SK-N-SH (cell line): ENCODE measurements around the gene RBM20. TPM values are rescaled to one million over a fixed set of nuclear protein-coding genes. Genes with fewer than 3 reads are reported as not detected.

Experiments
- CTCF ChIA-PET: fragments of 300-600, 350-600 bp; formaldehyde crosslinking; extraction: SDS; loops from one replicate; lab custom pipeline; 2021; lab: Yijun Ruan, JAX
- POLR2A ChIA-PET: fragments of 350-600 bp; sonication (Branson Sonifier 250); formaldehyde crosslinking; extraction: SDS; loops from one replicate; lab custom pipeline; 2020; ENCODE audit warnings: antibody characterized with exemption, inconsistent platforms; lab: Yijun Ruan, JAX
- DNase-seq: peaks from one replicate; pipeline ENCODE4 v3.0.0; 2012
- H2AFZ ChIP-seq: fragments of 200-600 bp; sonication (generic); 2 replicates; pipeline ENCODE4 v1.8.1; 2016; ENCODE audit warnings: antibody characterized with exemption, mild to moderate bottlenecking, low read depth
- H3F3A ChIP-seq: fragments of 200-600 bp; sonication (generic); replicated peaks from 2 replicates; pipeline ENCODE3; 2016; ENCODE audit warnings: antibody characterized with exemption, mild to moderate bottlenecking; ENCODE audit not compliant: insufficient read depth
- H3K27ac ChIP-seq, 2 experiments: fragments of 200-500 bp in 1 of 2; fragments of 200-600 bp in 1 of 2; sonication (Bioruptor generic) in 1 of 2; sonication (generic), shearing (Covaris generic) in 1 of 2; 2 replicates each; pipeline versions ENCODE4 v1.5.1 to v1.6.1; 2014 to 2016; ENCODE audit warnings: low read depth in 2 of 2, inconsistent platforms in 1 of 2, low read length in 1 of 2, mild to moderate bottlenecking in 1 of 2, mixed read lengths in 1 of 2
- H3K27me3 ChIP-seq: fragments of 200-600 bp; sonication (generic), shearing (Covaris generic); 2 replicates; pipeline ENCODE4 v1.6.1; 2016; ENCODE audit warnings: mixed run types; ENCODE audit not compliant: insufficient read depth
- H3K36me3 ChIP-seq, 2 experiments: fragments of 200-500 bp in 1 of 2; fragments of 200-600 bp in 1 of 2; sonication (Bioruptor generic) in 1 of 2; sonication (generic) in 1 of 2; replicated peaks in 1 of 2; 2 replicates each; pipeline versions ENCODE3 to v1.5.1; 2014 to 2016; ENCODE audit warnings: low read length in 1 of 2, mild to moderate bottlenecking in 1 of 2; ENCODE audit not compliant: insufficient read depth in 2 of 2, control insufficient read depth in 1 of 2
- H3K4me1 ChIP-seq, 2 experiments: fragments of 200-500 bp in 1 of 2; fragments of 200-600 bp in 1 of 2; sonication (Bioruptor generic) in 1 of 2; sonication (generic), shearing (Covaris generic) in 1 of 2; 2 replicates each; pipeline versions ENCODE4 v1.5.1 to v1.6.1; 2014 to 2016; ENCODE audit warnings: low read depth in 1 of 2, low read length in 1 of 2, mixed run types in 1 of 2; ENCODE audit not compliant: insufficient read depth in 2 of 2, control insufficient read depth in 1 of 2
- H3K4me2 ChIP-seq: fragments of 200-600 bp; sonication (generic), shearing (Covaris generic); 2 replicates; pipeline ENCODE4 v1.6.1; 2017; ENCODE audit warnings: mixed run types
- H3K4me3 ChIP-seq, 2 experiments: fragments of 200-500 bp in 1 of 2; fragments of 200-600 bp in 1 of 2; sonication (Bioruptor generic) in 1 of 2; sonication (generic), shearing (Covaris generic) in 1 of 2; 2 replicates each; pipeline versions ENCODE4 v1.5.1 to v1.8.1; 2014 to 2016; ENCODE audit warnings: low read depth in 2 of 2, inconsistent platforms in 1 of 2, low read length in 1 of 2, mild to moderate bottlenecking in 1 of 2, mixed read lengths in 1 of 2, moderate library complexity in 1 of 2
- H3K79me2 ChIP-seq: fragments of 200-600 bp; sonication (generic); 2 replicates; pipeline ENCODE4 v1.8.1; 2017; ENCODE audit warnings: mild to moderate bottlenecking; ENCODE audit not compliant: insufficient read depth
- H3K9ac ChIP-seq: fragments of 200-600 bp; sonication (generic); 2 replicates; pipeline ENCODE4 v1.6.1; 2017; ENCODE audit warnings: mixed run types
- H3K9me2 ChIP-seq: fragments of 200-600 bp; sonication (generic); 2 replicates; pipeline ENCODE4 v1.6.1; 2017; ENCODE audit warnings: mixed run types
- H3K9me3 ChIP-seq: fragments of 200-600 bp; sonication (generic); 2 replicates; pipeline ENCODE4 v1.6.1; 2017; ENCODE audit warnings: mixed run types, mild to moderate bottlenecking, moderate library complexity
- H4K20me1 ChIP-seq: fragments of 200-600 bp; sonication (generic); 2 replicates; pipeline ENCODE4 v1.6.1; 2017; ENCODE audit warnings: mild to moderate bottlenecking, mixed run types; ENCODE audit not compliant: insufficient read depth
- CHD2 ChIP-seq: fragments of 150-350 bp; IDR thresholded peaks from 2 replicates; pipeline ENCODE4 v1.6.1; 2018; ENCODE audit warnings: low read length; ENCODE audit not compliant: partially characterized antibody
- ELF1 ChIP-seq: IDR thresholded peaks from 2 replicates; pipeline ENCODE4 v1.4.0; 2012
- FOXJ3 ChIP-seq: sonication (generic); formaldehyde crosslinking; IDR thresholded peaks from 2 replicates; pipeline ENCODE4 v1.5.1; 2020; ENCODE audit warnings: mild to moderate bottlenecking, missing genetic modification reagents
- FOXM1 ChIP-seq: IDR thresholded peaks from 2 replicates; pipeline ENCODE4 v1.4.0; 2012; ENCODE audit warnings: low read depth, mild to moderate bottlenecking
- GATA2 ChIP-seq: sonication (generic); formaldehyde crosslinking; IDR thresholded peaks from 2 replicates; pipeline ENCODE4 v1.5.0; 2020; ENCODE audit warnings: mild to moderate bottlenecking, missing genetic modification reagents
- JUND ChIP-seq: IDR thresholded peaks from 2 replicates; pipeline ENCODE4 v1.4.0; 2012
- MEF2A ChIP-seq: IDR thresholded peaks from 2 replicates; pipeline ENCODE4 v1.4.0; 2012; ENCODE audit warnings: low read depth, borderline replicate concordance
- NFIC ChIP-seq: IDR thresholded peaks from 2 replicates; pipeline ENCODE4 v1.4.0; 2012; ENCODE audit warnings: borderline replicate concordance
- POLR2AphosphoS5 ChIP-seq: IDR thresholded peaks from 2 replicates; pipeline ENCODE4 v1.6.1; 2012; ENCODE audit warnings: low read depth, low read length
- RAD21 ChIP-seq: IDR thresholded peaks from 2 replicates; pipeline ENCODE4 v1.6.1; 2012; ENCODE audit warnings: mild to moderate bottlenecking, low read length
- RFX5 ChIP-seq: IDR thresholded peaks from 2 replicates; pipeline ENCODE4 v1.6.1; 2012; ENCODE audit warnings: mild to moderate bottlenecking, improper control_type of control experiment, low read length
- RXRA ChIP-seq: IDR thresholded peaks from 2 replicates; pipeline ENCODE4 v1.4.0; 2012; ENCODE audit warnings: low read depth, mild to moderate bottlenecking, borderline replicate concordance
- TEAD4 ChIP-seq: IDR thresholded peaks from 2 replicates; pipeline ENCODE4 v1.4.0; 2012; ENCODE audit warnings: mild to moderate bottlenecking, borderline replicate concordance; ENCODE audit not compliant: insufficient read depth
- WGBS: methylation state at CpG from one replicate; pipeline ENCODE4 v1.1.6; 2017; ENCODE audit warnings: low lambda C conversion rate; 5-methylcytosine and 5-hydroxymethylcytosine counted together
- polyA plus RNA-seq, 3 experiments: library from polyadenylated mRNA; depleted of rRNA; stranded (reverse); fragments of >200 nt; gene quantifications; 2 replicates each; pipeline ENCODE4 v1.2.3, GENCODE V29; 2012
- TF ChIP-seq, protein P1 (sequence below): fragments of 150-350 bp; IDR thresholded peaks from 2 replicates; pipeline ENCODE4 v1.6.1; 2017; ENCODE audit warnings: antibody characterized with exemption, low read length, low read depth, borderline replicate concordance
- TF ChIP-seq, protein P2 (sequence below): IDR thresholded peaks from 2 replicates; pipeline ENCODE4; 2012
- TF ChIP-seq, protein P3 (sequence below): IDR thresholded peaks from 2 replicates; pipeline ENCODE4 v1.4.0; 2012; ENCODE audit warnings: low read depth, borderline replicate concordance
- TF ChIP-seq, protein P4 (sequence below): IDR thresholded peaks from 2 replicates; pipeline ENCODE4 v1.4.0; 2012; ENCODE audit warnings: low read depth, borderline replicate concordance
- TF ChIP-seq, protein P5 (sequence below): IDR thresholded peaks from 2 replicates; pipeline ENCODE4 v1.4.0; 2012; ENCODE audit warnings: low read depth

The RBM20 gene
- polyA plus RNA-seq, 1 of the 3 experiments (the other 2 are of a cell fraction) = 0.64 TPM

DNA sequence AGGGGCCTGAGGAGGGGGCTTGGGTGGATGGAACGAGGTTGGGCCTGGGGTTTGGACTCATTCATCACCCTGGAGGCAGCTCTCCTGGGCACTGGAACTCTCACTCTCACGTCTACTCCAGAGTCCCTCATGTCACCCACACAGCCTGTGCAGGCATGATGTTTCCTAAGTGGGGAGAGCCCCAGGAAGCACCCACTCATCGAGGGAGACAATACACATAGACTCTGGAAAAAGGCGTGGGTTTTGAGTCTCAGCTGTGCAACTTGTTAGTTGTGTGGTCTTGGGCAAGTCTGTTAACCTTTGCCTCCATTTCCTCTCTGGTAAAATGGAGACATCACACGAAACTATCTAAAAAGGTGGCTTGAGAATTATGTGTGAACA lies 25.9 kb upstream of the RBM20 start:
- ChIA-PET CTCF (interaction anchor here (1.0 to 7.4 kb wide), 4 partner anchors 9 to 63 kb away, joined by 3 to 39 read pairs (median 19); no protein-coding TSS in a partner anchor), POLR2A (no interaction called here)
- H3K4me2 ChIP-seq = no peak overlapping the region
- no peaks in the 10 kb centered on the region for H3K9me3 ChIP-seq
- H3F3A ChIP-seq = no peaks in the 10 kb centered on the region
- no peaks in the 10 kb centered on the region for H4K20me1 ChIP-seq
- H3K4me3 ChIP-seq = no peak overlapping the region
- no peaks in the 10 kb centered on the region for H3K79me2 ChIP-seq
- no peaks in the 10 kb centered on the region for H3K9me2 ChIP-seq
- no peak overlapping the region for H2AFZ ChIP-seq
- H3K9ac ChIP-seq = no peak overlapping the region
- no peak overlapping the region for H3K27ac ChIP-seq
- 54% methylated on average over 5 of the region's 5 CpGs for WGBS
- H3K4me1 ChIP-seq = peaks cover 0 to 3% of the 10 kb centered on the region in 2 experiments; a peak in 2 of 4 replicates
- TF ChIP-seq ELF1 (no peak), JUND (no peak), GATA2 (no peak), NFIC (no peak), POLR2AphosphoS5 (no peak), RFX5 (no peak), FOXM1 (no peak), FOXJ3 (no peak), RXRA (no peak), MEF2A (no peak), CHD2 (no peak), TEAD4 (no peak), RAD21 (no peak)
- TF ChIP-seq, protein P1, sequence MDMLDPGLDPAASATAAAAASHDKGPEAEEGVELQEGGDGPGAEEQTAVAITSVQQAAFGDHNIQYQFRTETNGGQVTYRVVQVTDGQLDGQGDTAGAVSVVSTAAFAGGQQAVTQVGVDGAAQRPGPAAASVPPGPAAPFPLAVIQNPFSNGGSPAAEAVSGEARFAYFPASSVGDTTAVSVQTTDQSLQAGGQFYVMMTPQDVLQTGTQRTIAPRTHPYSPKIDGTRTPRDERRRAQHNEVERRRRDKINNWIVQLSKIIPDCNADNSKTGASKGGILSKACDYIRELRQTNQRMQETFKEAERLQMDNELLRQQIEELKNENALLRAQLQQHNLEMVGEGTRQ = no peak
- TF ChIP-seq, protein P2, sequence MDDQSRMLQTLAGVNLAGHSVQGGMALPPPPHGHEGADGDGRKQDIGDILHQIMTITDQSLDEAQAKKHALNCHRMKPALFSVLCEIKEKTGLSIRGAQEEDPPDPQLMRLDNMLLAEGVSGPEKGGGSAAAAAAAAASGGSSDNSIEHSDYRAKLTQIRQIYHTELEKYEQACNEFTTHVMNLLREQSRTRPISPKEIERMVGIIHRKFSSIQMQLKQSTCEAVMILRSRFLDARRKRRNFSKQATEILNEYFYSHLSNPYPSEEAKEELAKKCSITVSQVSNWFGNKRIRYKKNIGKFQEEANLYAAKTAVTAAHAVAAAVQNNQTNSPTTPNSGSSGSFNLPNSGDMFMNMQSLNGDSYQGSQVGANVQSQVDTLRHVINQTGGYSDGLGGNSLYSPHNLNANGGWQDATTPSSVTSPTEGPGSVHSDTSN = no peak
- TF ChIP-seq, protein P3, sequence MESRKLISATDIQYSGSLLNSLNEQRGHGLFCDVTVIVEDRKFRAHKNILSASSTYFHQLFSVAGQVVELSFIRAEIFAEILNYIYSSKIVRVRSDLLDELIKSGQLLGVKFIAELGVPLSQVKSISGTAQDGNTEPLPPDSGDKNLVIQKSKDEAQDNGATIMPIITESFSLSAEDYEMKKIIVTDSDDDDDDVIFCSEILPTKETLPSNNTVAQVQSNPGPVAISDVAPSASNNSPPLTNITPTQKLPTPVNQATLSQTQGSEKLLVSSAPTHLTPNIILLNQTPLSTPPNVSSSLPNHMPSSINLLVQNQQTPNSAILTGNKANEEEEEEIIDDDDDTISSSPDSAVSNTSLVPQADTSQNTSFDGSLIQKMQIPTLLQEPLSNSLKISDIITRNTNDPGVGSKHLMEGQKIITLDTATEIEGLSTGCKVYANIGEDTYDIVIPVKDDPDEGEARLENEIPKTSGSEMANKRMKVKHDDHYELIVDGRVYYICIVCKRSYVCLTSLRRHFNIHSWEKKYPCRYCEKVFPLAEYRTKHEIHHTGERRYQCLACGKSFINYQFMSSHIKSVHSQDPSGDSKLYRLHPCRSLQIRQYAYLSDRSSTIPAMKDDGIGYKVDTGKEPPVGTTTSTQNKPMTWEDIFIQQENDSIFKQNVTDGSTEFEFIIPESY = no peak
- TF ChIP-seq, protein P4, sequence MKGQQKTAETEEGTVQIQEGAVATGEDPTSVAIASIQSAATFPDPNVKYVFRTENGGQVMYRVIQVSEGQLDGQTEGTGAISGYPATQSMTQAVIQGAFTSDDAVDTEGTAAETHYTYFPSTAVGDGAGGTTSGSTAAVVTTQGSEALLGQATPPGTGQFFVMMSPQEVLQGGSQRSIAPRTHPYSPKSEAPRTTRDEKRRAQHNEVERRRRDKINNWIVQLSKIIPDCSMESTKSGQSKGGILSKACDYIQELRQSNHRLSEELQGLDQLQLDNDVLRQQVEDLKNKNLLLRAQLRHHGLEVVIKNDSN = no peak
- TF ChIP-seq, protein P5, sequence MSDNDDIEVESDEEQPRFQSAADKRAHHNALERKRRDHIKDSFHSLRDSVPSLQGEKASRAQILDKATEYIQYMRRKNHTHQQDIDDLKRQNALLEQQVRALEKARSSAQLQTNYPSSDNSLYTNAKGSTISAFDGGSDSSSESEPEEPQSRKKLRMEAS = no peak
- H3K36me3 ChIP-seq = no peaks in the 10 kb centered on the region
- no peaks in the 10 kb centered on the region for H3K27me3 ChIP-seq
- no peak for DNase-seq
